H1 (cell line): ENCODE measurements around the gene ERMN. TPM values are rescaled to one million over a fixed set of nuclear protein-coding genes. Genes with fewer than 3 reads are reported as not detected.

ENCODE experiments used
- ASH2L ChIP-seq: fragments of 200-600, 300-600 bp; sonication (generic); IDR thresholded peaks from one replicate; pipeline ENCODE4 v1.7.1; 2017; ENCODE audit warnings: low read length
- EZH2 ChIP-seq: fragments of 200-600 bp; sonication (generic); IDR thresholded peaks from 2 replicates; pipeline ENCODE4 v1.7.1; 2012; ENCODE audit warnings: low read depth, mild to moderate bottlenecking, moderate library complexity, low read length, inconsistent platforms; ENCODE audit not compliant: severe bottlenecking
- KDM4A ChIP-seq: IDR thresholded peaks from one replicate; pipeline ENCODE4 v1.7.1; 2012; ENCODE audit warnings: low read depth, mild to moderate bottlenecking, moderate library complexity, low read length, inconsistent platforms; ENCODE audit not compliant: severe bottlenecking
- RFX5 ChIP-seq: IDR thresholded peaks from 2 replicates; pipeline ENCODE4 v1.6.1; 2011; ENCODE audit warnings: low read depth, low read length, improper control_type of control experiment, borderline replicate concordance
- SP4 ChIP-seq: IDR thresholded peaks from 2 replicates; pipeline ENCODE4 v1.6.1; 2012; ENCODE audit warnings: low read length, inconsistent platforms
- SUZ12 ChIP-seq: fragments of 200-600 bp; sonication (generic); IDR thresholded peaks from 2 replicates; pipeline ENCODE4 v1.6.1; 2012; ENCODE audit warnings: mild to moderate bottlenecking, inconsistent platforms, low read length, moderate library complexity, mixed read lengths
- TAF7 ChIP-seq: optimal IDR thresholded peaks from 2 replicates; pipeline ENCODE3; 2011; ENCODE audit warnings: low read depth, mild to moderate bottlenecking, inconsistent platforms, low read length, moderate library complexity, borderline replicate concordance
- polyA plus RNA-seq, 7 experiments: library from polyadenylated mRNA; depleted of rRNA in 3 of 7; stranded (reverse) in 5 of 7; unstranded in 2 of 7; fragments of >200 nt in 5 of 7; fragments of 200-250 nt in 2 of 7; gene quantifications; 1 replicate in 5 of 7; 2 replicates in 1 of 7; 4 replicates in 1 of 7; pipeline versions ENCODE4 v1.2.1 to v1.2.3, GENCODE V29; 2011 to 2013; ENCODE audit warnings: missing spikeins in 2 of 7, mixed read lengths in 2 of 7
- total RNA-seq: library from RNA; stranded (reverse); fragmentation: NEBNext Ultra II Directional; extraction: Animal tissue kit (Norgen Biotek cat#: 25700); gene quantifications from 2 replicates; pipeline ENCODE4 v1.2.1, GENCODE V29; 2021
- TF ChIP-seq, protein P1 (sequence below): IDR thresholded peaks from 2 replicates; pipeline ENCODE4 v1.6.1; 2012; ENCODE audit warnings: inconsistent platforms

Gene ERMN
- total and polyA plus RNA-seq, 2 of the 8 experiments (the other 6 are each of a cell fraction or from before 2014, with no cell fraction given): 0.11 TPM; not detected in 1

- TF ChIP-seq EZH2 (no peak), ASH2L (no peak), RFX5 (no peak), KDM4A (no peak), SP4 (no peak), SUZ12 (no peak), TAF7 (no peak)
- TF ChIP-seq, protein P1, sequence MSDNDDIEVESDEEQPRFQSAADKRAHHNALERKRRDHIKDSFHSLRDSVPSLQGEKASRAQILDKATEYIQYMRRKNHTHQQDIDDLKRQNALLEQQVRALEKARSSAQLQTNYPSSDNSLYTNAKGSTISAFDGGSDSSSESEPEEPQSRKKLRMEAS: no peak
These were observed 35.9 kb upstream of the ERMN start (continued) for GRCh38 chr2:157361526-157361925.
